HG03439 (cell line): ENCODE measurements around the gene XYLT1.

ENCODE experiments used
- ATAC-seq: cut with Tn5 transposase; IDR thresholded peaks from one replicate; pipeline ENCODE4 v1.9.1; 2021; ENCODE audit warnings: mild to moderate bottlenecking, moderate library complexity; ENCODE audit not compliant: unreplicated experiment

XYLT1 gene

GRCh38 chr16:17461951-17462729 lies 8.6 kb downstream of the XYLT1 start:
- ATAC-seq, result no peak

GRCh38 chr16:17460890-17461289 lies 9.9 kb downstream of the XYLT1 start:
- no peak for ATAC-seq

- ATAC-seq, result no peak
Observed at GRCh38 chr16:17459903-17460521, 10.7 kb downstream of the XYLT1 start.

GRCh38 chr16:17457997-17458396 lies 12.8 kb downstream of the XYLT1 start:
- no peak for ATAC-seq

GRCh38 chr16:17457513-17457912 lies 13.2 kb downstream of the XYLT1 start:
- no peak for ATAC-seq

- no peak for ATAC-seq
Observed at GRCh38 chr16:17454162-17454730, 16.5 kb downstream of the XYLT1 start.

- ATAC-seq, result no peak
Observed at GRCh38 chr16:17453364-17454038, 17.3 kb downstream of the XYLT1 start.

GRCh38 chr16:17452922-17453321 lies 17.8 kb downstream of the XYLT1 start:
- no peak for ATAC-seq

GRCh38 chr16:17451843-17452242 lies 18.9 kb downstream of the XYLT1 start:
- ATAC-seq, result no peak

GRCh38 chr16:17450291-17450690 lies 20.5 kb downstream of the XYLT1 start:
- ATAC-seq, result no peak

GRCh38 chr16:17448640-17449638 lies 21.8 kb downstream of the XYLT1 start:
- ATAC-seq, result no peak

- ATAC-seq, result no peak
Observed at GRCh38 chr16:17447101-17447569, 23.6 kb downstream of the XYLT1 start.

- no peak for ATAC-seq
Observed at GRCh38 chr16:17446661-17447060, 24.1 kb downstream of the XYLT1 start.

- no peak for ATAC-seq
Observed at GRCh38 chr16:17445421-17445820, 25.3 kb downstream of the XYLT1 start.

GRCh38 chr16:17444658-17445057 lies 26.1 kb downstream of the XYLT1 start:
- ATAC-seq, result no peak

- ATAC-seq, result no peak
Observed at GRCh38 chr16:17440131-17440530, 30.6 kb downstream of the XYLT1 start.

GRCh38 chr16:17439580-17439979 lies 31.2 kb downstream of the XYLT1 start:
- ATAC-seq, result no peak

GRCh38 chr16:17437981-17438380 lies 32.8 kb downstream of the XYLT1 start:
- no peak for ATAC-seq

- ATAC-seq, result no peak
Observed at GRCh38 chr16:17437127-17437720, 33.5 kb downstream of the XYLT1 start.

- no peak for ATAC-seq
Observed at GRCh38 chr16:17435318-17435717, 35.4 kb downstream of the XYLT1 start.
